HL-60 (cell line): ENCODE data around the gene PRKG2.

Experiments
- DNase-seq, 2 experiments: peaks; one replicate each; pipeline ENCODE4 v3.0.0-alpha.2; 2010 to 2020; ENCODE audit warnings: low read depth in 1 of 2, low spot score in 1 of 2
- H3K27ac ChIP-seq: fragments of 250-450 bp; sonication (Bioruptor Pico); replicated peaks from 2 replicates; pipeline ENCODE4 v1.5.1; 2020; ENCODE audit warnings: mild to moderate bottlenecking, moderate library complexity
- H3K27me3 ChIP-seq: fragments of 250-450 bp; sonication (Bioruptor Pico); 2 replicates; pipeline ENCODE4 v1.5.1; 2021; ENCODE audit warnings: mild to moderate bottlenecking, moderate library complexity; ENCODE audit not compliant: insufficient read depth, poor library complexity, severe bottlenecking
- H3K4me3 ChIP-seq: replicated peaks from 2 replicates; pipeline ENCODE4 v1.5.1; 2011; ENCODE audit warnings: mild to moderate bottlenecking, control low read depth, low read length; ENCODE audit not compliant: insufficient read depth
- CTCF ChIP-seq: IDR thresholded peaks from one replicate; pipeline ENCODE4 v1.5.1; 2011; ENCODE audit warnings: low read length, control low read depth, inconsistent platforms; ENCODE audit not compliant: insufficient read depth
- GABPA ChIP-seq: IDR thresholded peaks from 2 replicates; pipeline ENCODE4 v1.6.1; 2012; ENCODE audit warnings: low read depth
- POLR2AphosphoS5 ChIP-seq: IDR thresholded peaks from 2 replicates; pipeline ENCODE4 v1.6.1; 2012; ENCODE audit warnings: low read depth
- REST ChIP-seq: IDR thresholded peaks from 2 replicates; pipeline ENCODE4 v1.6.1; 2012; ENCODE audit warnings: low read depth; ENCODE audit not compliant: insufficient replicate concordance
- SPI1 ChIP-seq: IDR thresholded peaks from 2 replicates; pipeline ENCODE4 v1.6.1; 2012; ENCODE audit warnings: low read depth, mild to moderate bottlenecking, borderline replicate concordance

Gene PRKG2

GRCh38 chr4:81049907-81050306 lies 165.1 kb downstream of the PRKG2 start:
- DNase-seq: no peak
- H3K4me3 ChIP-seq: no peak overlapping the region
- no peak overlapping the region for H3K27ac ChIP-seq
- H3K27me3 ChIP-seq: no peaks in the 10 kb centered on the region
- TF ChIP-seq GABPA: no peak
- no peak for TF ChIP-seq CTCF
- TF ChIP-seq REST: no peak
- TF ChIP-seq SPI1: no peak
- TF ChIP-seq POLR2AphosphoS5: no peak

DNA sequence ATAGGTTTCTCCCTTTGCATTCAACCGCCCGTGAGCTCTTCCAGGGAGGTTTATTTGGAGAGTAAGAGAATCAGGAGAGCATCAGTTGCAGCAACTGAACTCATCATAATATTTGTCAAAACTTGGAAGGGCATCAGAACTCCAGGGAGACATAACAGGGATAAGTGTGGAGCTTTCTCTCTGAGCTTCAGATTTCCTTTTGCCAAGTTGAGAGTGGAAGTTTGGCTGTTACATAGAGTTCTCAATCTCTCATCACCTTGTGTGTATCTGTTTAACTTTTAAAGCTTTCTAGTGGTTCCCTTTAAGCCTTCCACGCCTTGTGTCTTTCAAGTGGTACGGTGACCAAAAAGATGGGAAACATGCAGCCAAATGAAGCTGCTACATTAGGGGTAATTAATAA lies 165.7 kb downstream of the PRKG2 start:
- Histone ChIP-seq H3K27me3 (no peaks in the 10 kb centered on the region), H3K4me3 (no peak overlapping the region), H3K27ac (no peak overlapping the region)
- TF ChIP-seq CTCF: no peak
- no peak for TF ChIP-seq REST
- no peak for TF ChIP-seq SPI1
- TF ChIP-seq POLR2AphosphoS5: no peak
- TF ChIP-seq GABPA: no peak
- no peak for DNase-seq

DNA sequence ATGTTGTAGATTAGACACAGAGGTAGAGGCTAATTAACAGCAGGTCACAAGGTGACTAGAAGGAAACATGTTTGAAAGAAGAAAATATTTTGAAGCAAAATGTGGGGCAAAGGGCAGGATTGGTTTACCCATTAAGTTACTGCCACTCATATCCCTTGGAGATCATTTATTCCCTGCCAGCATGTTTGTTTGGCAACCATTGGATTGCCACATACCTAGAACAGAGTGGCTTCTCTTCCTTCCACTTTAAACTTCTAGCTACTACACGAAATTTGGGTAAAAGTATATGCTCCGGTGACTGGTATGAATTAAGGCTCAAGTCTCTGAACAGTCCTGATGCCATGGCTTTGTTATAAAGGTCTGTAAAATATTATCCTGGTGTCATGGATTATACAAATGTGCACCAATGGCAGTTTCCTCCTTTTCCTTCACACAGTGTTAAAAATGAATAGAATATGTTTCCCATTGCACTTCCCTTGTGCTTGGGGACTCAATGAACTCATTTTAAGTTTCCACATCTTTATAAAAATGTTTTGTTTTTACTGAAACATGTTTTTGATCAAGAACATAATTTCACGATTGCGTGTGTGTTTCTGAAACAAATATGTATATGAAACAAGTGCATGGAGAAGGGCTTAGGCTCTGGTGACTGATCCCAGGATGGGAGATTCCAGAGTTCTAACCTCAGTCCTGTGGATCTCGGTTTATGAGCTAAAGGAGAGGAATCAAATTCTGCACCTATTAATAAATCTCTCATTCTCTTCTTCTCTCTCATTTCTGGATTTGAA lies 172.2 kb downstream of the PRKG2 start:
- Histone ChIP-seq H3K4me3 (no peak overlapping the region), H3K27me3 (peaks cover 2% of the 10 kb centered on the region), H3K27ac (no peak overlapping the region)
- no peak for DNase-seq
- TF ChIP-seq SPI1 (no peak), POLR2AphosphoS5 (no peak), GABPA (no peak), CTCF (no peak), REST (no peak)
